GM18520 (cell line): ENCODE results near the gene COX7A2.

Experiments used
- ATAC-seq: cut with Tn5 transposase; IDR thresholded peaks from one replicate; pipeline ENCODE4 v1.9.1; 2021; ENCODE audit not compliant: unreplicated experiment

The COX7A2 gene

DNA sequence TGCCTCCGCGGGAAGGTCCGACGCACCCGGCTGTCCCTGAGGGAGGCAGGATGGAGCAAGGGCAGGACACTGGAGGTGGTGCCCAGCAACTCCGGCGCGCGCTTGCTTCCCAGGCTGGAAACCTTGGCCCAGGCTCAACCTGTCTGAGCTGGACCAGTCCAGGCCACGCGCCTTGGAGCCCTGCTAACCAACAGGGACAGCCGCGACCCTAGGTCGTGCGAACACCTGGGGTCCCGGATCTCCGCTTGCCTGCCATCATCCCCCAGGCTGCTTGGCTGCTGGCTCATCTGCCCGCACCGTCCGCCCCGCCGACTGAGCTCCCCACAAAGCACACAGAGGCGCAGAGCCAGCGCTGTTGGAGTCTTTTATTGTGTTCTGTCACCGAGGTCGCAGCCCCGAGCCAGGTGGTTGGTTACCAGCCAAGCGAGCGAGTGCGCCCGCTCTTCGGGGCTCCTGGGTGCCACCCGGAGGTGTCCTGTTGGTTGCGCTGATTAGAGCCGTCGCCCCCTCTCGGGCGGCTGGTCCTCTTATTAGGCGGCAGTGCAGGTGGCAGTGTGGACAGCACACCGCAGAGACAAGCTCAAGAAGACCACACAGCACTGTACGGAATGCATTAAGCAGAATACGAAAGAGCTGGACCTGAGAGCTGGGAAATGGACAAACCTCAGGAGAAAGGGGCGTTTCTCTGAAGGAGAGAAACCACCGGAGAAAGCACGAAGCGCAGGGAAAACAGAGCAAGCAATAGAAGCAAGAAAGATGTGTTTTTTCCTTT is 41.5 kb downstream of the COX7A2 start:
- no peak for ATAC-seq

DNA sequence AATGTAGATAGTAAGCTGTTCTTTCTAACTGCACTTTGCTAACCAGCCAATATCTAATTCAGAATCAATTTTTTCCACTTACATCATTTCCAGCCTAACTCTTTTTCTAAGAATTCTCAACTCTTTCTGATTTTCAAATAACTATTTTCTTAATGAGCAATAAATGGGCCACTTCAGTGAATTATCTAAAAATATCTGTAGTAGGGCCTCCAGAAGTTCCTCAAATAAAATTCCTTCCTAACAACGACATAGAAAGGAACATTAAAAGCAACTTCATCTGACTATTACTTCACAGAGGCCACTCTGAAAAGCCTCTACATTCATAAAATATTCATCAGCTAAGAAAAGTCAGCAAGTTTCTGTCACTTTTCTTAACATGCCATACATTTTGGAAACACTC is 42.6 kb downstream of the COX7A2 start:
- no peak for ATAC-seq

DNA sequence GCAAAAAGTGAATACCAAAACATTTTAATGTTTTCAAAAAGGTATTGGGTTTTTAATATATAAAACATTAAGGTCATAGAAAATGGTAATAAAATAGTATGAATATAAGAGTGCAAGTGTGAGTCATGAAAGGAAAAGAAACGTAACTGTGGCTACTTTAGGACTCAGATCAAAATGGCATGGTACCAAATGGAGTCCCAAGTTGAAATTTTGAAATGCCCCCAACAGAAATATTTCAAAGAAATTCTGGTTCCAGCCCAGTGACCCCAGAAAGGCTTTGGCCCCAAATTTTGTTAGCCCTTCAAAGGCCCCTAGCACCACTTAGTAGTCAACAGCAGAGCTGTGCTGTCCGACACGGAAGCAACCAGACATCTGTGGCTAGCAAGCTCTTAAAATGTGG is 43.7 kb downstream of the COX7A2 start:
- ATAC-seq: no peak

DNA sequence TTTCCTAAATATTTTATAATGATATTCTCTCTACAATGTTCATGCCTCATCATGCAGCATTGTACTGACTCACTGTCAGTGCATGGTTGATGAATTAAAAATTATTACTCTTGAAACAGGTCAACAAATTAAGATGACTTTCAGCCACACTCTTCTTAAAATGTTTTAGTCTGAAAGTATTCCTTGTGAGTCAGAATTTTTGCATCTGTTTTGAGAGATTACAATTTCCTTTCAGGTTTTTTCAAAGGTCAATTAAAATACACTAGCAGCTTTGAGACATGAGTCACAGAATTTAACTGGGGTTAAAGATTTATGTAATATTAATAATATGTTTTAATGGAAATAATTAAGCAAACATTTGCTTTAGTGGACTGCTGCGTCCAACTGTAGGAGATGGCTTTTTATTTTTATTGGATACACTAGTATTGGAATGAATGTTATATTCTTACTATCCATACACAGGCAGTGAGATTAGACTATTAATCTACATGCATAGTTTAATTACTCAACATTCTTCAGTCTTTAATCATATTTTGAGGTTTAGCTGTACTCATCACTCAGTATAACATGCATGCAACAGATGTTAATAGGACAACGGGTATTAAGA is 47.4 kb downstream of the COX7A2 start:
- ATAC-seq: no peak

DNA sequence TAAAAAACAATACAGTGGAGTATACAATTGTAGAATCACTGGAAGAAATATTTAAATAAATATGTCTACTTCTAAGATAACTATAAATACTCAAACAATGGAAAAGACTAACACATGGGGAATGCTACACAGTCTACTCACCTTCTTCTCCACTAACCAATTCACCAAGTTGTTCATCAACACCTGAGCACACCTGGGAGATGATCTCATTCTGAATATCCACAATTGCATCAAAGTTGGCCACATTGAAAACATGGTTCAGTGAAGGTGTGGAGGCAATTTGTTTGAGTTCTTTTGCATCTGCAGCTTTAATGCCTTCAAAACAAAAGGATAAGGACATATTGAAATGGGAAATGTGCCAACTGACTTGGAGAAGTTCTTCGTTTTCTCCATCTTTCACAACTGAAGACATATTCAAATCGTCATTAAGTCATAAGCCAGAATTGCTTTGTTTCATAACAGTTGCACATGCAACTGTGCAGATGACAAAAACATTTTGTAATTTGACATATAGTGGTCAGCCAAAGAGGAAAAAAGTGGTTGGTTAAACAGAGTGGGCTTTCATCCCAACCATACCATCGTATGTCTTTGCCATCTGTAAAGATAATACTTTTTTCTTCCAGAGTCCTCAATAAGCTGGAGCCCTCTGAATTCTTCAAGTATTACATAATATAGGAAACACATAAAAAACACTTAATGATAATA is 55.2 kb downstream of the COX7A2 start:
- ATAC-seq: no peak
